Gastroesophageal sphincter (tissue), 4 donors: Measurements from ENCODE around the gene CKS1B. TPM values are rescaled to one million over a fixed set of nuclear protein-coding genes. Genes with fewer than 3 reads are reported as not detected.

Source experiments
- ATAC-seq: fragments of 150-250 bp; one replicate; pipeline ENCODE4 v1.9.1; 2016; ENCODE audit warnings: mild to moderate bottlenecking, moderate library complexity
- H3K27ac ChIP-seq, 4 donors: fragments of 200-600 bp; sonication (generic) in 3 of 4; 1 replicate in 3 of 4; 2 replicates in 1 of 4; pipeline ENCODE4 v1.5.1; 2016 to 2019
- H3K27me3 ChIP-seq: fragments of 200-600 bp; sonication (generic); one replicate; pipeline ENCODE4 v1.5.1; 2019
- H3K36me3 ChIP-seq, 2 donors: fragments of 200-600 bp; sonication (generic); one replicate each; pipeline ENCODE4 v1.5.1; 2019; ENCODE audit warnings: control low read depth in 1 of 2
- H3K4me1 ChIP-seq, 3 donors: fragments of 200-600 bp; sonication (generic); 1 replicate in 2 of 3; 2 replicates in 1 of 3; pipeline ENCODE4 v1.5.1; 2016 to 2019; ENCODE audit warnings: control low read depth in 2 of 3
- H3K4me3 ChIP-seq, 2 donors: fragments of 200-600 bp; sonication (generic); one replicate each; pipeline ENCODE4 v1.5.1; 2019; ENCODE audit warnings: mild to moderate bottlenecking in 1 of 2, moderate library complexity in 1 of 2
- H3K9me3 ChIP-seq, 3 donors: fragments of 200-600 bp; sonication (generic); one replicate each; pipeline ENCODE4 v1.5.1; 2017 to 2019; ENCODE audit warnings: control low read depth in 2 of 3
- EP300 ChIP-seq: sonication (generic); formaldehyde crosslinking; IDR thresholded peaks from one replicate; pipeline ENCODE4 v1.6.1; 2017; ENCODE audit warnings: antibody characterized with exemption, mild to moderate bottlenecking
- POLR2A ChIP-seq, 2 donors: fragments of 450-650 bp; IDR thresholded peaks; one replicate each; pipeline ENCODE4 v1.6.1; 2017; ENCODE audit warnings: antibody characterized with exemption in 2 of 2, mild to moderate bottlenecking in 2 of 2, moderate library complexity in 1 of 2
- POLR2AphosphoS5 ChIP-seq: sonication (generic); formaldehyde crosslinking; IDR thresholded peaks from one replicate; pipeline ENCODE4 v1.6.1; 2017; ENCODE audit warnings: antibody characterized with exemption
- WGBS, 2 donors: methylation state at CpG; one replicate each; pipeline ENCODE4 v1.1.5; 2018; ENCODE audit warnings: low coverage in 1 of 2; 5-methylcytosine and 5-hydroxymethylcytosine counted together
- total RNA-seq, 4 donors: library from RNA; depleted of rRNA; stranded (reverse); fragments of >200 nt; gene quantifications; one replicate each; pipeline ENCODE4 v1.1.0, GENCODE V29; 2016
- TF ChIP-seq, protein P1 (sequence below), 4 experiments: fragments of 200-600 bp in 2 of 4; fragments of 450-650 bp in 2 of 4; sonication (generic) in 1 of 4; IDR thresholded peaks; one replicate each; pipeline ENCODE4 v1.5.1; 2017 to 2019; ENCODE audit warnings: antibody characterized with exemption in 4 of 4, mild to moderate bottlenecking in 2 of 4, moderate library complexity in 2 of 4

The CKS1B gene
- total RNA-seq, 4 donors from 2014 or later, result 7.5 to 24.2 (median 17.6) TPM

DNA sequence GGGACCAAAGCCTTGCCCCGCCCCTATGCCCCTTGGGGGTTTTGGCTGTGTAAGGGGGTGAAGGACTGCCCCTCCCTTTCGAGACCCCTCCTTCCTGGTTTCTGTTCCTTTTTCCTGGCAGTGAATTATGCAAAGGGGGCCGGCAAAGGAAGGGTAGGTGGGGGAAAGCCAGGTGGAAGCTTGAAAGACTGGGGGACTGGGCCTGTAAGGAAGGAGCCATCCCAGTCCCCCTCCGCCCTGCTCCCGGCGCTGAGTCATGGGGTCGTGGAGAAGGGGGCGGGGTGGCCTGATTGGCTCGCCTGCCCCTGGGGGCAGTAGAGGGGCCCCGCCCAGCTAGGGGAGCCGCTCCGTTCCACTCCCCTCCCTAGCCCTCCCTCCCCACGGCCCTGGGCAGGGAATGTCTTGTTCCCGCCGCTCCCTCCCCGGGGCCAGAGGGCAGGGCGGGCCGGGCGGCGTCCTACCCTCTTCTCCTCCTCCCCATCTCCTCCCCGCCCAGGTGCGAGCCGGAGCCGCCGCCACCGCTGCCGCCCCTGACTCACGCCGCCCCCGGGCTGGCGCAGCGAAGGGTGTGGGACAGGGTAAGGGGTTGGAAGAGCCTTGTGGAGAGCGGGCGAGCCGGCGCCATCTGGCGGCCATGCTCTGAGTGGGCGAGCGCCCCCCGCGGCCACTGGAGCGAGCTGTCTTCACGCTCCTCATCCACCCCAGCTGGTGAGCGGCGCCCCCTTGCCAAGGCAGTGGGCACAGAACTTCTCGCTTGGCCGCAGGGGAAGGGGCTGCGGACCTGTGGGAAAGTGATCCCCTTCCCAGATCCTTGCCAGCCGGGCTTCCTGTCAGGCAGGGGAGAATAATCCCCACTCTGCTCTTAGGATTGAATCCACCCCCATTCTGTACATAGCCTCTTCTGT is 42.8 kb downstream of the CKS1B start:
- H3K4me1 ChIP-seq, result peaks cover 2 to 54% (median 27%) of the 10 kb centered on the region in 3 donors
- peak overlapping the region; percentile 32 to 54 for H3K4me3 ChIP-seq
- H3K36me3 ChIP-seq, result peaks cover 0 to 28% of the 10 kb centered on the region in 2 donors
- H3K9me3 ChIP-seq, result no peaks in the 10 kb centered on the region
- peak overlapping the region; percentile 67 to 95 (median 88) for H3K27ac ChIP-seq
- peak; percentile 94 for ATAC-seq
- H3K27me3 ChIP-seq, result no peaks in the 10 kb centered on the region
- TF ChIP-seq POLR2AphosphoS5 (peak; percentile 89), POLR2A (IDR thresholded peaks at IDR 0.05) (peak in 1 of 2 donors; percentile 28), EP300 (no peak)
- TF ChIP-seq, protein P1, sequence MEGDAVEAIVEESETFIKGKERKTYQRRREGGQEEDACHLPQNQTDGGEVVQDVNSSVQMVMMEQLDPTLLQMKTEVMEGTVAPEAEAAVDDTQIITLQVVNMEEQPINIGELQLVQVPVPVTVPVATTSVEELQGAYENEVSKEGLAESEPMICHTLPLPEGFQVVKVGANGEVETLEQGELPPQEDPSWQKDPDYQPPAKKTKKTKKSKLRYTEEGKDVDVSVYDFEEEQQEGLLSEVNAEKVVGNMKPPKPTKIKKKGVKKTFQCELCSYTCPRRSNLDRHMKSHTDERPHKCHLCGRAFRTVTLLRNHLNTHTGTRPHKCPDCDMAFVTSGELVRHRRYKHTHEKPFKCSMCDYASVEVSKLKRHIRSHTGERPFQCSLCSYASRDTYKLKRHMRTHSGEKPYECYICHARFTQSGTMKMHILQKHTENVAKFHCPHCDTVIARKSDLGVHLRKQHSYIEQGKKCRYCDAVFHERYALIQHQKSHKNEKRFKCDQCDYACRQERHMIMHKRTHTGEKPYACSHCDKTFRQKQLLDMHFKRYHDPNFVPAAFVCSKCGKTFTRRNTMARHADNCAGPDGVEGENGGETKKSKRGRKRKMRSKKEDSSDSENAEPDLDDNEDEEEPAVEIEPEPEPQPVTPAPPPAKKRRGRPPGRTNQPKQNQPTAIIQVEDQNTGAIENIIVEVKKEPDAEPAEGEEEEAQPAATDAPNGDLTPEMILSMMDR (IDR thresholded peaks at IDR 0.05), result peak in 3 of 4 experiments; percentile 98 to 100 (median 99)
- WGBS, 2 donors, result 0 to 11% methylated on average over 1 to 3 of the region's 49 CpGs

DNA sequence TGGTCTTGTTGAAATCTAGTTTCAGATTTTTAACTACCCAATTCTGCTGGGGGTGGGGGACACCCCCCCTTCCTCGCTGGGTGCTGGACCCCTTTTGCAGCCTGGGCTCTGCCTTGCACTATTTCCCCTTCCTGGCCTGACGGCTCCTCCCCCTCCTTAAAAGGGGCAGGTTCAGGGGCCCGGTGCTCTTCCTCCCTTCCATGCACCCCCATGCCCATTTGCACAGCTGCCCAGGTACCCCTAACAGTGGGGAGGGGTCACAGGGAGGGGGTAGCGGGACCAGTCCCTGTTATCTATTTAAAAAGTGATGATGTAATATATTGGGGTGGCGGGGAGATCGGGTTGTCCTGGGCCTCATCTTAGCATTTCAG is 43.5 kb downstream of the CKS1B start:
- peaks cover 2 to 47% (median 21%) of the 10 kb centered on the region in 3 donors for H3K4me1 ChIP-seq
- WGBS, 2 donors, result 0 to 13% methylated on average over 1 to 3 of the region's 6 CpGs
- H3K4me3 ChIP-seq, result peak overlapping the region; percentile 32 to 54
- no peaks in the 10 kb centered on the region for H3K27me3 ChIP-seq
- H3K9me3 ChIP-seq, result no peaks in the 10 kb centered on the region
- ATAC-seq, result no peak
- H3K27ac ChIP-seq, result peak overlapping the region; percentile 67 to 95 (median 88)
- TF ChIP-seq, protein P1 (IDR thresholded peaks at IDR 0.05), result no peak
- TF ChIP-seq POLR2A (IDR thresholded peaks at IDR 0.05), result no peak
- TF ChIP-seq POLR2AphosphoS5, result no peak
- TF ChIP-seq EP300, result no peak
- peaks cover 0 to 28% of the 10 kb centered on the region in 2 donors for H3K36me3 ChIP-seq

DNA sequence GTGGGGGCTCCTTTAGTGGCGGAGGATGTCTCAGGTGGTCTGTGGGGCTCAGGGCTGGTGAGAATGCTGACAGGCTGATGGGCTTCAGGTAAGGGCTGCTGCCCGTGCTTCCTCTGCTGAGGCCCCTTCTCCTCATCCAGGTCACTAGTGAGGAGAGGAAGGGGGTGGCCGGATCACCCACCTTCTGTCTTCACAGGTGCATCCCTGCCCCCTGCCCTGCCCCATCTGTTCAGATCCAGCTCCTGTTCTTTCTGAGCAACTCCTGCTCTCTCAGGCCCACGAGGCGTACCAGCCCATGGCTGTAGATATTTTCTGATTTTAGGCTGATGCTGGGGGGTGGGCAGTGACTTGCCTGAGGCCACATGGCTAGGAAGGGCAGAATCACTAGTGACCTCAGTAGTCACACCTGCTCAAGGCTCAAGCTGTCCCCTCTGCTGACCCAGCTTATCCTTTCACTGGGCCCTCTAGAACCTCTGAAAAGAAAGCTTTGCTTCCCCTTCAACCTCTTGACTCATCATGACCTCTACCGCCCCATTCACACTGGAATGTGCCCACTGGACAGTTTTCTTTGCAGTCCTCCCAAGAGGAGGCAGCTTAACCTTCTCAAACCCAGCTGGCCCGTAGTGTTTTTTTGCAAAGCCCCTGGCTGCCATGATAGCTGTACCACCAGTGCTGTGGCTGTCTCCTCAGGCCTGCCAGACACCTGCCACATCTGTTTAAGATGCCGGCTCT is 44.3 kb downstream of the CKS1B start:
- Histone ChIP-seq H3K27ac (peak overlapping the region in 2 of 4 donors; percentile 85 to 90), H3K27me3 (no peaks in the 10 kb centered on the region), H3K4me3 (no peak overlapping the region), H3K9me3 (no peaks in the 10 kb centered on the region), H3K4me1 (peaks cover 2 to 39% (median 19%) of the 10 kb centered on the region in 3 donors), H3K36me3 (peaks cover 0 to 28% of the 10 kb centered on the region in 2 donors)
- TF ChIP-seq, protein P1 (IDR thresholded peaks at IDR 0.05), result no peak
- TF ChIP-seq POLR2A (IDR thresholded peaks at IDR 0.05), result no peak
- TF ChIP-seq POLR2AphosphoS5, result no peak
- no peak for TF ChIP-seq EP300
- ATAC-seq, result no peak
- WGBS, 2 donors, result 87 to 90% methylated on average over 4 to 5 of the region's 8 CpGs

DNA sequence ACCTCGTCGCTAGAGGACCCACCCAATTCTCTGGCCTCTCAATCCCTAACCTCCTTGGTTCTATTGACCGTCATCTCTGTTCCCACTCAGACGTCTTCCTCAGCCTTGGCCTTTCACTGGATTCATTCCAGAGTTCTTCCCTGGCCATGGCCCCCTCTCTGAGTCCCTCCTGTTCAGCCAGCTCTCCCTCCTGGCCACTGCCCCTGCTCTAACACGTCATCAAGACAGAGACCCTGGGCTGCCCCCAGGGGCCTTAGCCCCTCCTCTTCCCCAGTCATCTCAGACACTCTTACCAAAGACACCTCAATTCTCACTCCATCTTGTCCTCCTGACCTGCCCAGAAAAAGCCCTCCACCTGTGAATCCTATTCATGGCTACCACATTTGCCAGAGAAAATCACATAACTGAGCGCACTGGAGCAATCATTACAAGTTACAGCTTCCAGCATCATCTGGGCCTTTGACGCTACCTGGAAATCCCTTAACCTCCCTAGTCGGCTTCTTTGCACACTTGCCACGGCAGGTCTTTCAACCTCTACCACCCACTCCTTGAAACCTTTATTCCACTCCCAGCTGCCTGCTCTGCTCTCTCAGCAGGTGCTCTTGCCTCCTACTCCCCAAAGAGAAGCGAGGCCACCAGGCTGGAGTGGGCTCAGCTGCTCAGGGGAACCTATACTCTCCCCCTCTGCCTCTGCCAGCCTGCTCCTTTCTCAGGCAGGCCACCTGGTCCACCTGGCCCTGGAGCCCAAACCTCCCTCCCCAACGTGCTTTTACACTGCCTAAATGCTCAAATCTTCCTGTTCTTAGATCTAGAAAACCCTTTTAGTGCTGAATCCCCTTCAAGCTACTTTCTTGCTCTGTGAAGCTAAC is 45.1 kb downstream of the CKS1B start:
- ATAC-seq, result no peak
- no peaks in the 10 kb centered on the region for H3K27me3 ChIP-seq
- H3K4me1 ChIP-seq, result peaks cover 2 to 33% (median 19%) of the 10 kb centered on the region in 3 donors
- H3K36me3 ChIP-seq, result peaks cover 0 to 21% of the 10 kb centered on the region in 2 donors
- no peak for TF ChIP-seq POLR2A (IDR thresholded peaks at IDR 0.05)
- TF ChIP-seq POLR2AphosphoS5, result no peak
- TF ChIP-seq, protein P1 (IDR thresholded peaks at IDR 0.05), result no peak
- no peak for TF ChIP-seq EP300
- H3K27ac ChIP-seq, result peak overlapping the region in 1 of 4 donors; percentile 90
- 71 to 74% methylated on average over 4 to 11 of the region's 11 CpGs for WGBS, 2 donors
- no peaks in the 10 kb centered on the region for H3K9me3 ChIP-seq
- no peak overlapping the region for H3K4me3 ChIP-seq
